ENCODE data around the gene FNBP1. TPM values are rescaled to one million over a fixed set of nuclear protein-coding genes. Genes with fewer than 3 reads are reported as not detected.

FNBP1 gene
- total and polyA plus RNA-seq, 2 of the 8 experiments (the other 6 are each of a cell fraction or from before 2014, with no cell fraction given) = 7.2 to 40.9 TPM

- TF ChIP-seq EP300 (IDR thresholded peaks at IDR 0.05; ENCODE audit: borderline replicate concordance in 1 of 2, low read depth in 2 of 2, low read length in 2 of 2) = no peak
- TF ChIP-seq POLR2A (IDR thresholded peaks at IDR 0.05; ENCODE audit: control extremely low read depth in 1 of 2, low read depth in 2 of 2, low read length in 2 of 2) = no peak
- TF ChIP-seq TBP (IDR thresholded peaks at IDR 0.05; ENCODE audit: low read depth, low read length) = no peak
- no peak for TF ChIP-seq SRF (IDR thresholded peaks at IDR 0.05; ENCODE audit: low read depth, low read length)
- no peak for TF ChIP-seq CHD2 (IDR thresholded peaks at IDR 0.05; ENCODE audit: low read length)
- 0 out of 4 replicates have a peak, but pooled peaks of 1 of the 2 experiments have one; percentile 3 for TF ChIP-seq SIN3A (conservative IDR thresholded peaks at IDR 0.05 in 1 of 2, IDR thresholded peaks at IDR 0.05 in 1 of 2; ENCODE audit: low read depth in 1 of 2, low read length in 2 of 2)
- TF ChIP-seq USF2 (IDR thresholded peaks at IDR 0.05; ENCODE audit: low read length) = no peak; the same call in 1 of the 2 replicates
- no peak for TF ChIP-seq SP2 (IDR thresholded peaks at IDR 0.05; ENCODE audit: low read length)
- no peak for TF ChIP-seq KDM5A (IDR thresholded peaks at IDR 0.05; ENCODE audit: low read length)
- TF ChIP-seq EGR1 (IDR thresholded peaks at IDR 0.05; ENCODE audit: borderline replicate concordance, low read depth, low read length) = no peak
- 0 out of 4 replicates have a peak, but pooled peaks of 1 of the 2 experiments have one; percentile 8 for TF ChIP-seq RAD21 (IDR thresholded peaks at IDR 0.05 in 1 of 2, conservative IDR thresholded peaks at IDR 0.05 in 1 of 2; ENCODE audit: low read depth in 2 of 2, low read length in 2 of 2)
- no peak for TF ChIP-seq HDAC2 (IDR thresholded peaks at IDR 0.05; ENCODE audit: borderline replicate concordance in 1 of 2, low read depth in 2 of 2, low read length in 2 of 2)
- no peak for TF ChIP-seq BCL11A (IDR thresholded peaks at IDR 0.05; ENCODE audit: low read depth in 2 of 2, low read length in 2 of 2)
- no peak for TF ChIP-seq ZNF274 (IDR thresholded peaks at IDR 0.05; ENCODE audit: borderline replicate concordance, extremely low read depth, low read length)
- peak in 1 of 3 experiments; percentile 7; a peak in 1 of 4 replicates for TF ChIP-seq CTCF (IDR thresholded peaks at IDR 0.05; ENCODE audit: control extremely low read depth in 1 of 3, insufficient read depth in 1 of 3, low read depth in 1 of 3, low read length in 3 of 3)
- no peak for TF ChIP-seq RFX5 (IDR thresholded peaks at IDR 0.05; ENCODE audit: borderline replicate concordance, low read depth, low read length)
- TF ChIP-seq POLR2AphosphoS5 (IDR thresholded peaks at IDR 0.05; ENCODE audit: low read depth, low read length) = no peak
- no peak for TF ChIP-seq YY1 (IDR thresholded peaks at IDR 0.05; ENCODE audit: low read depth, low read length)
- no peak for TF ChIP-seq TEAD4 (IDR thresholded peaks at IDR 0.05; ENCODE audit: low read depth, low read length)
These were observed 950 bp upstream of the FNBP1 start (continued) for GRCh38 chr9:130043654-130044623.
